ENCODE measurements around the gene ZNF550. TPM values are rescaled to one million over a fixed set of nuclear protein-coding genes. Genes with fewer than 3 reads are reported as not detected.
A peak's percentile ranks its signal among the peaks of the same experiment; 100 is the strongest.

The ZNF550 gene
- total RNA-seq, 4 donors from 2014 or later: 3.7 to 6.7 (median 4.2) TPM

DNA sequence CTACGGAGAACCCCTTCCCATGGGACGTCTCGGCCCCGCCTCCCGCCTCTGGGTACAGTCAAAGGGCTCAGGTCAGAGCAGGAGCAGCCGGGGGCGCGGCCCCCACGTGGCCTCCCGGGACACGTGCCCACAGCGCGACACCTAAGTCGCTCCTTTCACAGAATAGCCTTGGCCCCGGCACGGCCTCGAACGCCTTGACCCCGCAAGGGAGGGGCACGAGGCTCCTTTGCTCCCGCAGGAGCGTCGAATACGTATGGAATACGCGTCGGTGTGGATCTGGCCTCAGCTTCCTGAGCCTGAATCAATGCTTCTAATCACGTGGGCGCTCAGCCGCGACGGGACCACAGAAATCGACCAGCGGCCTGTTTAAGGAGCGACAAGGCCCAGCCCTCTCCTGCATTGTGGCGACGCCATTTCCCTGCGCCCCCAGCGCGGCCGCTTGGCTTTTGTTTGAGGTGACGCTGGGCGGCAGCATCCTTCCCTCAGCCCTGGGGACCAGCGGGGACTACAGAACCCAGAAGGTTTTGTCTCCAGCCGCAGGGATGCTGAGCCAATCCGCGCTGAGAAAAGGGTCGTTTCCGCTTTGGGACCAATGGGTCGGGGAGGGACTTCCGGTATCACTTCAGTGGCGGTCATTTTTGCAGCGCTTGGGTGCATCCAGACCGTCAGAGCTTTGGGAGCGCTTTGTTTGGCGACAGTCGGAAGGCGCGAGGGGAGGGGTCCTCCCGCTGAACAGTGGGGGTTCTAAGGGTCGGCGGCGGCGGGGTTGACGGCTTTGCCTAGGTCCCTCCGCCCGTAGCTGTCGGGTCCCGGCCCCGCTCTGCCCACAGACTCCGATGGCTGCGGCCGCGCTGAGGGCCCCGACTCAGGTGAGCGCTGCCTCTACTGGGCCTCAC lies 24.1 kb upstream of the ZNF550 start, which contains the start of gene ZIK1:
ZIK1 (plus strand) TSS at position 625 of the 896 bp plus-strand sequence; CDS start at position 837, 212 bp downstream.
- H3K4me1 ChIP-seq: peaks cover 23 to 26% (median 24%) of the 10 kb centered on the region in 4 donors
- peak within 1 kb of the TSS; percentile 24 to 66 (median 44) for H3K27ac ChIP-seq (replicated peaks in 1 of 4)
- no peaks in the 10 kb centered on the region for H3K27me3 ChIP-seq
- H3K36me3 ChIP-seq: peaks cover 12 to 35% (median 15%) of the 10 kb centered on the region in 4 donors
- H3K4me3 ChIP-seq: peak within 1 kb of the TSS; percentile 66 to 87 (median 76)
- peaks cover 13 to 54% (median 37%) of the 10 kb centered on the region in 4 donors for H3K9me3 ChIP-seq
- peak; percentile 97 for DNase-seq (ENCODE audit: extremely low spot score)
- intact Hi-C loops (cut with DNase I): no loop called here
- 1% methylated on average over 20 of the region's 76 CpGs for WGBS
- TF ChIP-seq CTCF (IDR thresholded peaks at IDR 0.05): peak in 2 of 3 experiments; percentile 6 to 15
- peak; percentile 63 to 72 for TF ChIP-seq POLR2AphosphoS5 (IDR thresholded peaks at IDR 0.05)
- no peak for TF ChIP-seq EP300 (IDR thresholded peaks at IDR 0.05)
- TF ChIP-seq POLR2A (IDR thresholded peaks at IDR 0.05; ENCODE audit: low read depth): no peak

GRCh38 chr19:57583104-57583520 lies 23.4 kb upstream of the ZNF550 start:
- H3K9me3 ChIP-seq: peaks cover 12 to 48% (median 30%) of the 10 kb centered on the region in 4 donors

DNA sequence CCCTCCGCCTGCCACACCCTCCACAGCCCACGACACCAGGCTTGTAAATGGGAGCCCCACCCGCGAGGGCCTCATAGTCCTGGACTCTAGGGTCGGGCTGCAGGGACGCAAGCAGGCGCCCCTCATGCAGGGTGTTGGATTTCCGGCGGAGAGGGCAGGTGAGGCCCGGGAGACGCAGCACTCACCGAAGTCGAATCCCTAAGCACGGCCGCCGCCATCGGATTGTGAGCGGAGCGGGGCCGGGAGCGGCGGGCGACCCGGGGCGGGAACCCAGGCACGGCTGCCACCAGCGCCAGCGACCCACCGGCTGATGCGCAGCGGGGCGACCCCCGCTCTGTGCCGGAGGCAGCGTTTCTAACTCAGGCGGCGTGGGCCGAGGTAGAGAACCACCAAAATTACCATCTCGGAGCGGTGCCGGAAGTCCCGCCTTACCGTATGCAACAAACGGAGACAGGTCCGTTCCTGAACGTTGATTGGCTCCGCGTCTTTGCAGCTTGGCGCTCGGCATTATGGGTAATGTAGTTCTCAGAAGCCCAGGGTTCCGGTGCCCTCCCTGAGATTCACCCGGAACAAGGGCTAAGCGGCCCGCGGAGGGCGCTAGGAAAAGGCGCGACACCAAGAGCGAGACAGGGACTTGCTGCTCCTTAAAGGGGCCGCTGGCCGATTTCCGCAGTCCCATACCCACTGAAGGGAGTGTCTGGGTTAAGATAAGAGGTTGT lies 19.0 kb upstream of the ZNF550 start, which contains the start of gene ZNF416:
ZNF416 (minus strand) TSS at position 425 of the 719 bp plus-strand sequence; CDS start at position 218, 207 bp downstream.
- intact Hi-C loops (cut with DNase I): loop anchor here (5.0 kb wide), 1 partner anchor 54 kb away; the partner anchor contains the start of gene ZNF211

More at GRCh38 chr19:57583104-57583520, 23.4 kb upstream of the ZNF550 start:
- Histone ChIP-seq H3K27ac (replicated peaks in 1 of 4) (peak overlapping the region in 3 of 4 donors; percentile 11 to 66 (median 37)), H3K4me3 (peak overlapping the region; percentile 66 to 87 (median 76)), H3K27me3 (no peaks in the 10 kb centered on the region), H3K4me1 (peaks cover 25 to 30% (median 27%) of the 10 kb centered on the region in 4 donors), H3K36me3 (peaks cover 5 to 28% (median 9%) of the 10 kb centered on the region in 4 donors)
- intact Hi-C loops (cut with DNase I): no loop called here
- WGBS: 65% methylated on average over 7 of the region's 21 CpGs
- no peak for DNase-seq (ENCODE audit: extremely low spot score)
- TF ChIP-seq EP300 (IDR thresholded peaks at IDR 0.05) (no peak), CTCF (IDR thresholded peaks at IDR 0.05) (no peak), POLR2AphosphoS5 (IDR thresholded peaks at IDR 0.05) (no peak), POLR2A (IDR thresholded peaks at IDR 0.05; ENCODE audit: low read depth) (no peak)

More for the DNA sequence above, 19.0 kb upstream of the ZNF550 start, which contains the start of gene ZNF416:
- Histone ChIP-seq H3K4me1 (peaks cover 18 to 25% (median 24%) of the 10 kb centered on the region in 4 donors), H3K36me3 (peaks cover 30 to 37% (median 33%) of the 10 kb centered on the region in 4 donors), H3K27ac (replicated peaks in 1 of 4) (peak within 1 kb of the TSS; percentile 66 to 83 (median 80)), H3K27me3 (no peaks in the 10 kb centered on the region), H3K9me3 (peaks cover 0 to 56% (median 43%) of the 10 kb centered on the region in 4 donors), H3K4me3 (peak within 1 kb of the TSS; percentile 76 to 100 (median 98))
- WGBS: 0% methylated on average over 12 of the region's 62 CpGs
- TF ChIP-seq CTCF (IDR thresholded peaks at IDR 0.05) (peak; percentile 19 to 27 (median 22)), POLR2AphosphoS5 (IDR thresholded peaks at IDR 0.05) (peak; percentile 73 to 91), POLR2A (IDR thresholded peaks at IDR 0.05; ENCODE audit: low read depth) (no peak)
- DNase-seq (ENCODE audit: extremely low spot score): peak; percentile 99

All from esophagus muscularis mucosa (tissue), 4 donors.